NCI-H2081 treated with DMSO at 0.1 percent for 48 hours (cell line): ENCODE data around the gene INAVA.

Experiments used
- DNase-seq: peaks from one replicate; lab custom pipeline; 2025; lab: John Stamatoyannopoulos, UW

Gene INAVA

DNA sequence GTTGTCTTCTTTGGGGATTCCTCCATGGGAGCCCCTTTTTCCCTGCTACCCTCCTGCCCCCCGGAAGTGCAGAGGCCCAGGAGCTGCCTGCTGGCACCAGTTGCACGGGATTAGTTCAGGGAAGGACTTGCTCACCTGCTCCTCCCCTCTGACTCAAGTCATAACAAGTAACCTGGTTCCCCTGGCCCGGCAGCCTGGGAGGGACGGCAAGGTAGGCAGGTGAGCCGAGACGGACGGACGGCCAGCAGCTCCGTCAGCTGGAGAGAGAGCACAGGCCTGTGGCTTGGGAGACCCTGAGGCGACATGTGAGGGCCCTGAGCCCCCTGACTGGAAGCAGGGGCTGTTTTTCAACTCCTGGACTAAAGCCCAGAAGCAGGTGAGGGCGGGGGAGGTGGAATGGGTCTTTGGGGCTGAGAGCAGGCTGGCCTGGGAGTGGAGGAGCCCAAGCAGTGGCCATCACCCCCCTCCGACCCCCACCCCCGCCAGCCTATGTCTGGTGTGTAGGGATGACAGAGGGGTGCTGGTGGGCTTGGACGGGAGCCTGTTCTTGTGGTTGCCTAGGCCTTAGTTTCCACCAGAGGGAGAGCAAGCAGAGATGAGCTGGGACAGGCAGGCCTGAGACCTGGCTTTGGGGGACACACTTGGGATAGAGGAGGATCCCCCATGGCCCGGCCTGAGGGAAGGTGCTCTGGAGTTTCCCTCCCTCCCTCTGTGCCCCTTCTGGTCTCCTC, at the start of gene INAVA:
Gene INAVA (plus strand): TSS at position 189 of the 731 bp plus-strand sequence. CDS start 3,501 bp downstream, outside the sequence.
- no peak for DNase-seq

- no peak for DNase-seq
Observed at GRCh38 chr1:200845360-200845759, 49.3 kb upstream of the INAVA start.

DNA sequence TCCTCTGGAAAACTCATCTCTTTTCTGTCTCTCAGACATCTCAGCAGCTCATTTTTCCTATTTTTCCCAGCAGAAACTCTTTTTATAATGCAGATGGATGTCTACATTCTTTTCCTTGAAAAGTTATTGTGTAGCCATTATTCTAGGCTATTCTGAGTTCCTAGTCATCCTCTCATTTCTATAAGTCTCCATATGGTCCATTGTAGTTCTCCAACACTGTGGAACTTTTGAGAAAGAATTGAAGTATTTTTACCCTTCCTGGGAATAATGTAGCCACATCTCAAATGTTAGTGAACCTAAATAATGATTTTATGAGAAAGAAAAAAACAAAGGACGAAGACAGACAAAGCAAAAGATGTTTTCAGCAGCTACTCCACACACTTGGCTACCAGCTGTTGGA, 48.3 kb upstream of the INAVA start:
- no peak for DNase-seq

DNA sequence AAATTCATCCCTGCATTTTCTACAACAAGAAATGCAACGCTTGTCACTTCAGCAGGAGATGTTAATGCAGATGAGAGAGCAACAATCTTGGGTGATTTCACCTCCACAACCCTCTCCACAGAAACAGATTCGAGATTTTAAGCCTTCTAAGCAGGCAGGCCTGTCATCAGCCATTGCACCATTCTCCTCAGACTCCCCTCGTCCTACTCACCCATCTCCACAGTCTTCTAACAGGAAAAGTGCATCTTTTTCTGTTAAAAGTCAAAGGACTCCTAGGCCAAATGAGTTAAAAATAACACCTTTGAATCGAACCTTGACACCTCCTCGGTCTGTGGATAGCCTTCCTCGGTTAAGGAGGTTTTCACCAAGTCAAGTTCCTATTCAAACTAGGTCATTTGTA, 45.3 kb upstream of the INAVA start:
- no peak for DNase-seq

DNA sequence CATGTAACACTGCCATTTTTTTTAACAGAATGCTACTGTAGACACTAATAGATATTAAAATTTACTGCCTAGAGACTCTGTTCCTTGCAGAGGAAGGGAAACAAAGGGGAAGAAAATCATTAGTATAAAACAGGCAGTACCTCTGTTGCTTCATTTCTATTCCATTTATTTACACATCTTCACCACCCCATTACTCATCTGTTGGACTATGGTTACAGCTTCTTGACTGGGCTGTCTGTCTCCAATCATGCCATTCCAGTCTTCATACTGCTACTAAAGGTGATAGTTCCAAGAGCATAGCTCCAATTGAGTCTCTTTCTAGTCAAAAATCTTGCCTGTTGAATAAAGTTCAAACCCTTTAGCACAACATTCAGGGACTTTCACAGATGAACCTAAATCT, 44.1 kb upstream of the INAVA start:
- DNase-seq, result no peak

DNA sequence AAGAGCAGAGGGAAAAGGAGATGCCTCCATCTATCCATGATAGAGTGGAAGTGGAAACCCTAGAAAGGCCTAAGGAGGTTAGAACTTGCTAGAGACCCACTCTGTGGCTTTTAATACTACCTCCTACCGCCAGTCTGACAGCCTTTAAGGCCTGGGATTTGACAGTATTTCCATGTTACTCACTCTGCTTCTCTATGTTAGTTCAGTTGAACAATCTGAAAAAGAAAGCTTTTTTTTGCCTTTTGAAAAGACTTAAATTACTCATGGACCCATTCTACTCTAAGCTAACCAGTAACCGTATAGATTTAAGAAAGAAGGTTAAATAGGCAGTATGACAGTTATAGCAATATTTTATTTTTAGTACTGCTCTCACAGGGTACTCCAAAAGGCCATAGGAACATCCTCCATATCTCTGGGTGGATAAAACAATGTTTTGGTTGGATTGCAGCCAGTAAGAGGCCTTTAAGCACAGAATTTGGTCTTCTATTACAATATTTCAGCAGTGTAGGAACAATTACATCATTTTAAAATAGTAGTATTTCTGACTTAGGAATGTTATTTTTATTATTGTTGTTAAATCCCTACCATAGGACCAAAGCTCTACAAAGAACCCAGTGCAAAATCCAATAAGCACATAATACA, 37.9 kb upstream of the INAVA start:
- DNase-seq, result no peak

DNA sequence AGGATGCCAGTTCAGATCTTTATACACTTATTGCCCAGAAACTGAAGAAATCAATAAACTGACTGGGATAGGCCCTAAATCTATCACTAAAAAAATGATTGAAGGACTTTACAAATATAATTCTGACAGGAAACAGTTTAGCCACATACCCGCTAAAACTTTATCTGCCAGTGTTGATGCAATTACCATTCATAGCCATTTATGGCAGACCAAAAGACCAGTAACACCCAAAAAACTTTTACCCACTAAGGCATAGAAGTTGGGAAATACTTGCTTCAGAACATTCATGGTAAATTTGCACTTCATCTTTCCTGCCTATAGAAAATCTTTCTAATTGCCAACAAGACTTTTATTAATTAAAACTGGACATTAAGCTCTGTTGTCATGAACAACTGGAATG, 36.9 kb upstream of the INAVA start:
- no peak for DNase-seq

GRCh38 chr1:200861937-200862647, 32.6 kb upstream of the INAVA start:
- DNase-seq, result no peak

DNA sequence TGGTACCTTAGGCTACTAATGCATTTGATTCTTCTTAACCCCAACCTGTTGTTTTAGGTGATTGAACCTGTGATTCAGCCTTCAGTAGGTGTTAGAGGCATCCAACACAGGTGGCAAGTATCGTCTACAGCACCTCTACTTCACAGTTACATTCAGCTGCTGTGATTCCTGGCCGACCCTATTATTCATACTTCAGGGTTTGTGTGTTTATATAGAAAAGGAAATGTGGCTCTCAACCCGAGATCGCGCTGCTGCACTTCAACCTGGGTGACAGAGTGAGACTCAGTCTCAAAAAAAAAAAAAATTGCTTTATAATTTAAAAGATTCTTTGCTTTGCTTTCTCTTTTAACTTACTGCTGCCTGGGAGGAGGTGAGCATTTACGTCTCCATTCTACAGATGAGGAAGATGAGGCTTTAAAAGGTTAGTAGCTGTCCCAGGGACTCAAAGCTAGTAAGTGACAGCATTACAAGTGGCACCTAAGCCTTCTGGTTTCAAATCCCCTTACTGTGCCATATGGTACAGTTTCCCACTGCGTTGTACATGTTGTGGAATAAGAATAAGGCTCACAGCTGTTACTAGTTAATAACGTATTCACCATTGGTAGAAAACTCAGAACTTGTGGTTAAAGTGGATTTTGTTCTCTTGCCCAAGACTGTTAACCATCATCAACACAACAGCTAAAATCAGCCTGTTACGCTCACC, 31.8 kb upstream of the INAVA start:
- DNase-seq, result no peak

DNA sequence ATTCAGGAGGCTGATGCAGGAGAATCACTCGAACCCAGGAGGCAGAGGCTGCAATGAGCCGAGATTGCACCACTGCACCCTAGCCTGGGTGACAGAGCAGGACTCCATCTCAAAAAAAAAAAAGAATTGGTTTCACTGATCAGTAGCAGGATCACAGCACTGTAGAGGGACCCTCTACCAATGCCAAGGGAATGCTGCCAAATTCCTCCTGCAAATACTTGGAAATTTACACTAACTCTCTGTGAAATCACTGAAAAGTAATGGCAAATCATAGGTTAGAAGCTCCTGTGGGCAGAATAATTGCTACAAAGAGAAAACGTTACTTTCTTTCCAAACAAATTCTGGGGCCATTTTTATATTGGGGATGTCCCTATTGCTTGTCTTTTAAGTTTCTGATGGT, 28.6 kb upstream of the INAVA start:
- DNase-seq, result no peak

- no peak for DNase-seq
Observed at GRCh38 chr1:200866521-200866920, 28.2 kb upstream of the INAVA start.

- DNase-seq, result no peak
Observed at GRCh38 chr1:200867018-200867811, 27.5 kb upstream of the INAVA start.

GRCh38 chr1:200869376-200869752, 25.3 kb upstream of the INAVA start:
- no peak for DNase-seq

DNA sequence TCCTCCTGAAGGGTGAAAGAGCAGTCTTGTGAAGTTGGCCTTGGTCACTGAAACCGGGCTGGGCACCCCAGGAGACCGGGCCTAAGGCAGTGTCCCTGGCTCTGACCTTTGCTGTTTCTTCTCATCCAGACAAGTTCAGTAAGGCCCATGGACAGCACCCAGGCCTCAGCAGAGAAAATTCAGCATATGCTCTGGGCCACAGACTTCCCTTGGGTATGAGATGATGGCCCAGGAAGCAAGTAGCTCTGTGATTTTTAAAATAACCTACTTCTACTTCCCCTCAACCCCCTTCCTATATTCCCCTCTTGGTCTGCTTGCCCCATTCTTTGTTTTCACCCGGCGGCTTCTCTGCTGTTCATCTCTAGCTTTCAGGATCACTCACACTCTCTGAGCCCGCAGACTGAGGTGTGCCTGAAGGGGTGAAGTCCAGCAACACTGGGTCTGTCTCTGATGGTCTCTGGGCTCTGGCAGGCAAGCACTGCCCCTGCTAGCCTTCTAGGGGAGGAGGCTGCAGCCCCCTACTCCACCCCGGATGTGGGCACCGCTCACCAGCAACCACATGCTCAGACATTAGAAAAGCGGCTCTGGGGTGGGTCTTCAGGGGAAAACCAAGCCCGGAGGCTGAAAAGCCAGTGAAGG, 24.8 kb upstream of the INAVA start:
- no peak for DNase-seq

DNA sequence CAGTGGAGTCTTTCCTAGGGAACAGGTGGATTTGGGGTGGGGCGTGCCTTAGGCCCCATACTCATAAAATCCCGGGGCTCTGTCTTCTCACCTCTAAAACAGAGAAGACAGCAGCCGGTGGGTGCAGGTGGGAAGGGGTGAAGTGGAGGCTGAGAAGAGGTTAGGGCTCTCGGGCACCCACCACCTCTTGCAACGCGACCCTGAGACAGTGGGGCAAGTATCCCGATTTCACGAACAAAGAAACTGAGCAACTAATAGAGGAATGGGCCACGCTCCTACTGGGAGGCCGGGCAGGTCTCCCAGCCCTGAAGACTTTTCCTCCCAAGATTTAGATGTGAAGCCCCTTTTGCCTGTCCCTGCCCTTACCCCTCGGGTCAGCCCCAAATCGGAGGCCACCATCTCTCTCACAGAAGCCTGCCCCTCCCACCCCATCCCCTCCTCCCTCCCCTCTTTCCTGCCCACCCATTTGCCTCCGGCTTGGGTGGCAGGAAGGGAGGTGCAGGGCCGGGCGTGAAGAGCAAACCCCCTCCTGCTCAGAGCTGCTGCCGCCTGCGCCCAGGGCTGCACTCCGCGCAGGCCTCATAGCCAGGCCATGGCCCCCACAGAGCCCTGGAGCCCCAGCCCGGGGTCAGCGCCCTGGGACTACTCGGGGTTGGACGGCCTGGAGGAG, 22.1 kb upstream of the INAVA start, which contains the start of gene GPR25:
Gene GPR25 (plus strand): TSS at position 536 of the 670 bp plus-strand sequence. CDS start 57 bp downstream, at position 593.
- no peak for DNase-seq

- DNase-seq, result no peak
Observed at GRCh38 chr1:200873116-200873670, 21.5 kb upstream of the INAVA start.

- no peak for DNase-seq
Observed at GRCh38 chr1:200873671-200874397, 20.9 kb upstream of the INAVA start.

GRCh38 chr1:200874694-200875093, 20.0 kb upstream of the INAVA start:
- DNase-seq, result no peak

DNA sequence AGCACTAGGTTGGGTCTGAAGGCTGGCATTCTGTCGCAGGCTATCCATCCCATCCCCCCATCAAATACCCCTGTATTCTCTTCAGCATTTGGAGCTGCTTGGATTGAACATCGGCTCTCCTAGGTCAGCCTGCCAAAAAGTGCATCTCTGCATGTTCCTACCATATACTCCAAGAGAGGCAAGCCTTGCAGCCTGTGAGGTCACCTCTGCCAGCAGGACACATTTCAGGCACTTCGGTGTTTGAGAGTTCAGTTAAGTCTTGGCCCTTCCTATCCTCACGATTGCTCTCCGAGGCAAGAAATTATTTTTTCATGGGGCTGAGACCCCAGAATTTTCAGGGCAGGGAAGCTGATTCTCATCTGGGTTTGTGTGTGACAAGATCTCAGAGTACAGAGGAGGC, 19.3 kb upstream of the INAVA start:
- no peak for DNase-seq

GRCh38 chr1:200877010-200877409, 17.7 kb upstream of the INAVA start:
- no peak for DNase-seq
